ENCODE data around the gene SIVA1.

SIVA1 gene

GRCh38 chr14:104757238-104757585 is 4.3 kb downstream of the SIVA1 start:
- H3K9me3 ChIP-seq: no peaks in the 10 kb centered on the region
- H3K27me3 ChIP-seq: no peaks in the 10 kb centered on the region
- no peak overlapping the region for H3K27ac ChIP-seq
- DNase-seq: no peak
- TF ChIP-seq CTCF (IDR thresholded peaks at IDR 0.05): no peak
- peaks cover 0 to 26% (median 18%) of the 10 kb centered on the region in 4 donors for H3K4me1 ChIP-seq
- peaks cover 43 to 75% (median 60%) of the 10 kb centered on the region in 3 donors for H3K36me3 ChIP-seq
- intact Hi-C loops (cut with DNase I; ENCODE audit: low total_unique reads): loop anchor here (10.0 kb wide), 1 partner anchor 718 kb away; the partner anchor contains the start of gene CRIP2
- no peak overlapping the region for H3K4me3 ChIP-seq

GRCh38 chr14:104757681-104758392 is 4.9 kb downstream of the SIVA1 start:
- H3K36me3 ChIP-seq: peaks cover 43 to 80% (median 60%) of the 10 kb centered on the region in 3 donors
- H3K27ac ChIP-seq: no peak overlapping the region
- no peak for TF ChIP-seq CTCF (IDR thresholded peaks at IDR 0.05)
- intact Hi-C loops (cut with DNase I; ENCODE audit: low total_unique reads): loop anchor here (10.0 kb wide), 1 partner anchor 717 kb away; the partner anchor contains the start of gene CRIP2
- no peak for DNase-seq
- H3K9me3 ChIP-seq: no peaks in the 10 kb centered on the region
- H3K4me1 ChIP-seq: peaks cover 0 to 25% (median 17%) of the 10 kb centered on the region in 4 donors
- no peaks in the 10 kb centered on the region for H3K27me3 ChIP-seq
- no peak overlapping the region for H3K4me3 ChIP-seq

- TF ChIP-seq CTCF (IDR thresholded peaks at IDR 0.05): no peak
- Histone ChIP-seq H3K27ac (no peak overlapping the region), H3K36me3 (peaks cover 43 to 80% (median 60%) of the 10 kb centered on the region in 3 donors), H3K4me1 (peaks cover 0 to 18% (median 11%) of the 10 kb centered on the region in 4 donors), H3K9me3 (no peaks in the 10 kb centered on the region), H3K4me3 (no peak overlapping the region), H3K27me3 (no peaks in the 10 kb centered on the region)
- DNase-seq: no peak
- intact Hi-C loops (cut with DNase I; ENCODE audit: low total_unique reads): loop anchor here (10.0 kb wide), 1 partner anchor 716 kb away; the partner anchor contains the start of gene CRIP2
These were observed 6.3 kb downstream of the SIVA1 start for GRCh38 chr14:104758981-104759969.

- no peak overlapping the region for H3K27ac ChIP-seq
- H3K9me3 ChIP-seq: no peaks in the 10 kb centered on the region
- peaks cover 5 to 32% (median 16%) of the 10 kb centered on the region in 3 donors for H3K36me3 ChIP-seq
- intact Hi-C loops (cut with DNase I; ENCODE audit: low total_unique reads): no loop called here
- H3K4me1 ChIP-seq: peaks cover 0 to 12% (median 7%) of the 10 kb centered on the region in 4 donors
- no peak overlapping the region for H3K4me3 ChIP-seq
- no peak for TF ChIP-seq CTCF (IDR thresholded peaks at IDR 0.05)
- no peaks in the 10 kb centered on the region for H3K27me3 ChIP-seq
- DNase-seq: no peak
These were observed 12.6 kb downstream of the SIVA1 start for GRCh38 chr14:104765517-104765916.

GRCh38 chr14:104766256-104766862 is 13.4 kb downstream of the SIVA1 start:
- Histone ChIP-seq H3K27ac (no peak overlapping the region), H3K27me3 (no peaks in the 10 kb centered on the region)
- TF ChIP-seq CTCF (IDR thresholded peaks at IDR 0.05): no peak

More at GRCh38 chr14:104766256-104766862, 13.4 kb downstream of the SIVA1 start:
- no peak overlapping the region for H3K4me3 ChIP-seq
- peaks cover 0 to 5% (median 4%) of the 10 kb centered on the region in 3 donors for H3K9me3 ChIP-seq
- intact Hi-C loops (cut with DNase I; ENCODE audit: low total_unique reads): no loop called here
- DNase-seq: no peak
- H3K4me1 ChIP-seq: peaks cover 0 to 12% (median 7%) of the 10 kb centered on the region in 4 donors
- H3K36me3 ChIP-seq: peaks cover 13 to 32% (median 21%) of the 10 kb centered on the region in 3 donors

All from tibial artery (tissue), 4 donors.